Neural progenitor cell (in vitro differentiated cells): ENCODE measurements around the gene SMCO2. TPM values are rescaled to one million over a fixed set of nuclear protein-coding genes. Genes with fewer than 3 reads are reported as not detected.

Source experiments
- DNase-seq: peaks from one replicate; pipeline ENCODE4 v3.0.0-alpha.2; 2016; ENCODE audit warnings: low spot score
- H2AFZ ChIP-seq: fragments of 200-600 bp; sonication (generic); replicated peaks from 2 replicates; pipeline ENCODE4 v1.6.1; 2016; ENCODE audit warnings: antibody characterized with exemption
- H3F3A ChIP-seq: fragments of 200-600 bp; sonication (generic); 2 replicates; pipeline ENCODE4 v1.6.1; 2016; ENCODE audit warnings: antibody characterized with exemption, low read depth
- H3K27ac ChIP-seq: fragments of 200-600 bp; sonication (generic); 2 replicates; pipeline ENCODE4 v1.5.1; 2016; ENCODE audit warnings: mild to moderate bottlenecking
- H3K27me3 ChIP-seq: fragments of 200-600 bp; sonication (generic); 2 replicates; pipeline ENCODE4 v1.6.1; 2016; ENCODE audit warnings: mild to moderate bottlenecking, moderate library complexity
- H3K36me3 ChIP-seq: fragments of 200-600 bp; sonication (generic); 2 replicates; pipeline ENCODE4 v1.5.1; 2016
- H3K4me1 ChIP-seq: fragments of 200-600 bp; sonication (generic); 2 replicates; pipeline ENCODE4 v1.6.1; 2016; ENCODE audit warnings: mixed run types
- H3K4me2 ChIP-seq: fragments of 200-600 bp; sonication (generic); 2 replicates; pipeline ENCODE4 v1.6.1; 2016
- H3K4me3 ChIP-seq: fragments of 200-600 bp; sonication (generic); 2 replicates; pipeline ENCODE4 v1.5.1; 2016
- H3K79me2 ChIP-seq: fragments of 200-600 bp; sonication (generic); 2 replicates; pipeline ENCODE4 v1.6.1; 2016; ENCODE audit warnings: low read depth
- H3K9ac ChIP-seq: fragments of 200-600 bp; sonication (generic); 2 replicates; pipeline ENCODE4 v1.6.1; 2016
- H3K9me3 ChIP-seq: fragments of 200-600 bp; sonication (generic); 2 replicates; pipeline ENCODE4 v1.5.1; 2016; ENCODE audit warnings: low read depth
- H4K20me1 ChIP-seq: fragments of 200-600 bp; sonication (generic); 2 replicates; pipeline ENCODE4 v1.6.1; 2016; ENCODE audit warnings: low read depth
- H3K27ac Mint-ChIP-seq: 3 replicates; pipeline ENCODE4 v1.8.0; 2021; ENCODE audit warnings: mixed read lengths
- H3K27me3 Mint-ChIP-seq: 2 replicates; pipeline ENCODE4 v1.8.0; 2022; ENCODE audit warnings: low read depth, mild to moderate bottlenecking, inconsistent platforms, moderate library complexity, mixed read lengths; ENCODE audit not compliant: insufficient read depth
- H3K36me3 Mint-ChIP-seq: 3 replicates; pipeline ENCODE4 v1.8.0; 2021; ENCODE audit warnings: mixed read lengths
- H3K4me1 Mint-ChIP-seq: 3 replicates; pipeline ENCODE4 v1.8.0; 2021; ENCODE audit warnings: mixed read lengths
- H3K4me3 Mint-ChIP-seq: 3 replicates; pipeline ENCODE4 v1.8.0; 2021; ENCODE audit warnings: mild to moderate bottlenecking, moderate library complexity, mixed read lengths
- H3K9me3 Mint-ChIP-seq: 3 replicates; pipeline ENCODE4 v1.8.0; 2020; ENCODE audit warnings: mixed read lengths
- EZH2 ChIP-seq: fragments of 200-600 bp; sonication (generic); IDR thresholded peaks from 2 replicates; pipeline ENCODE4 v1.6.1; 2017; ENCODE audit warnings: antibody characterized with exemption, mild to moderate bottlenecking, moderate library complexity
- EZH2phosphoT487 ChIP-seq: fragments of 200-600 bp; sonication (generic); IDR thresholded peaks from 2 replicates; pipeline ENCODE4 v1.6.1; 2017; ENCODE audit warnings: antibody characterized with exemption
- total RNA-seq: library from RNA; depleted of rRNA; stranded (reverse); fragments of >200 nt; gene quantifications from 2 replicates; pipeline ENCODE4 v1.2.3, GENCODE V29; 2015; ENCODE audit warnings: low replicate concordance
- TF ChIP-seq, protein P1 (sequence below): fragments of 200-600 bp; sonication (generic); IDR thresholded peaks from 2 replicates; pipeline ENCODE4 v1.5.1; 2017; ENCODE audit warnings: antibody characterized with exemption, mild to moderate bottlenecking

Gene SMCO2
- total RNA-seq, 1 donor from 2014 or later, result not detected

DNA sequence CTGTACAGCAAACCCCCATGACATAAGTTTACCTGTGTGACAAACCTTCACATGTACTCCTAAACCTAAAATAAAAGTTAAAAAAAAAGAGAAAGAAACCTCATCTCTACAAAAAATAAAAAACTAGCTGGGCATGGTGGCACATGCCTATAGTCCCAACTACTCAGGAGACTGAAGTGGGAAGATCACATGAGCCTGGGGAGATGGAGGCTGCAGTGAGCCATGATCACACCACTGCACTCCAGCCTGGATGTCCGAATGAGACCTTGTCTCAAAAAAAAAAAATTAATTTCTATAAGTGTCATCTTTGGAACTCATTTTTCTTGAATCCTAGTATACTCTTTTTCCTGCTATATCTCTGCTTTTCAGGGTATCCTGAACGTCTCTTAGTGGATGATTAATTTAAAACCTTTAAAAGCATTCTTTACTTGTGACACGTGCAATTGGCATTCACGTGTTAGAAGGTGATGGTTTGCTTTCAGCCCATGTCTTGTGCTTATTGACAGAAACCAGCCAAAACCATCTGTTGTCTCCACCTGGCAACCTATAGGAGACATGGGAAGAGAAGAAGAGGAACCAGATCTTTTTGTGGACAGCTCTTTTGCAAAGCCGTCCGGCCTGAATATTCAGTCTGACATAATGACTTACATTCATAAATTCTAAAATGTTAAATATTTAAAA, 46.9 kb downstream of the SMCO2 start:
- Mint-ChIP-seq H3K27ac (no peak overlapping the region), H3K4me3 (no peak overlapping the region), H3K36me3 (no peaks in the 10 kb centered on the region), H3K4me1 (no peaks in the 10 kb centered on the region), H3K27me3 (peaks cover 8% of the 10 kb centered on the region), H3K9me3 (no peaks in the 10 kb centered on the region)
- TF ChIP-seq EZH2phosphoT487 (no peak), EZH2 (no peak)
- TF ChIP-seq, protein P1, sequence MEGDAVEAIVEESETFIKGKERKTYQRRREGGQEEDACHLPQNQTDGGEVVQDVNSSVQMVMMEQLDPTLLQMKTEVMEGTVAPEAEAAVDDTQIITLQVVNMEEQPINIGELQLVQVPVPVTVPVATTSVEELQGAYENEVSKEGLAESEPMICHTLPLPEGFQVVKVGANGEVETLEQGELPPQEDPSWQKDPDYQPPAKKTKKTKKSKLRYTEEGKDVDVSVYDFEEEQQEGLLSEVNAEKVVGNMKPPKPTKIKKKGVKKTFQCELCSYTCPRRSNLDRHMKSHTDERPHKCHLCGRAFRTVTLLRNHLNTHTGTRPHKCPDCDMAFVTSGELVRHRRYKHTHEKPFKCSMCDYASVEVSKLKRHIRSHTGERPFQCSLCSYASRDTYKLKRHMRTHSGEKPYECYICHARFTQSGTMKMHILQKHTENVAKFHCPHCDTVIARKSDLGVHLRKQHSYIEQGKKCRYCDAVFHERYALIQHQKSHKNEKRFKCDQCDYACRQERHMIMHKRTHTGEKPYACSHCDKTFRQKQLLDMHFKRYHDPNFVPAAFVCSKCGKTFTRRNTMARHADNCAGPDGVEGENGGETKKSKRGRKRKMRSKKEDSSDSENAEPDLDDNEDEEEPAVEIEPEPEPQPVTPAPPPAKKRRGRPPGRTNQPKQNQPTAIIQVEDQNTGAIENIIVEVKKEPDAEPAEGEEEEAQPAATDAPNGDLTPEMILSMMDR, result no peak
- H2AFZ ChIP-seq, result no peak overlapping the region
- H3K27ac ChIP-seq, result no peak overlapping the region
- no peaks in the 10 kb centered on the region for H3K36me3 ChIP-seq
- H4K20me1 ChIP-seq, result no peaks in the 10 kb centered on the region
- H3K4me3 ChIP-seq, result no peak overlapping the region
- H3K4me1 ChIP-seq, result no peaks in the 10 kb centered on the region
- H3K79me2 ChIP-seq, result no peaks in the 10 kb centered on the region
- no peak for DNase-seq
- H3F3A ChIP-seq, result no peaks in the 10 kb centered on the region
- H3K9me3 ChIP-seq, result no peaks in the 10 kb centered on the region
- no peaks in the 10 kb centered on the region for H3K27me3 ChIP-seq
- H3K4me2 ChIP-seq, result no peak overlapping the region
- no peak overlapping the region for H3K9ac ChIP-seq

DNA sequence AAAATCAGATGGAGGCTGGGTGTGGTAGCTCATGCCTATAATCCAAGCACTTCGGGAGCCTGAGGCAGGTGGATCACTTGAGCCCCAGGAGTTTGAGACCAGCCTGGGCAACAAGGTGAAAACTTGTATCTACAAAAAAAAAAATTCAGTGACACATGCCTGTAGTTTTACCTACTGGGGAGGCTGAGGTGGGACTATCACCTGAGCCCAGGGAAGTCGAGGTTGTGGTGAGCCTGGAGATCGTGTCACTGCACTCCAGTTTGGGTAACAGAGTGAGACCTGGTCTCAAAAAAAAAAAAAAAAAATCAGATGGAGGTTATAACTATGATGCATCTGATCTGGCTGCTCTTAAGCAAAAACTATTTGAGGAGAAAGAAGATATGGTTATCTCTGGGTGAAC, 50.9 kb downstream of the SMCO2 start:
- Histone ChIP-seq H3K9ac (no peak overlapping the region), H2AFZ (no peak overlapping the region), H3F3A (no peaks in the 10 kb centered on the region), H3K36me3 (no peaks in the 10 kb centered on the region), H3K27me3 (no peaks in the 10 kb centered on the region), H3K27ac (no peak overlapping the region), H4K20me1 (no peaks in the 10 kb centered on the region), H3K79me2 (no peaks in the 10 kb centered on the region), H3K4me3 (no peak overlapping the region), H3K4me2 (no peak overlapping the region), H3K4me1 (no peaks in the 10 kb centered on the region), H3K9me3 (no peaks in the 10 kb centered on the region)
- no peaks in the 10 kb centered on the region for H3K36me3 Mint-ChIP-seq
- TF ChIP-seq, protein P1, result no peak
- TF ChIP-seq EZH2phosphoT487 (no peak), EZH2 (no peak)
- no peaks in the 10 kb centered on the region for H3K9me3 Mint-ChIP-seq
- no peak for DNase-seq
- H3K4me1 Mint-ChIP-seq, result no peaks in the 10 kb centered on the region
- peaks cover 3% of the 10 kb centered on the region for H3K27me3 Mint-ChIP-seq
- no peak overlapping the region for H3K4me3 Mint-ChIP-seq
- H3K27ac Mint-ChIP-seq, result no peak overlapping the region

DNA sequence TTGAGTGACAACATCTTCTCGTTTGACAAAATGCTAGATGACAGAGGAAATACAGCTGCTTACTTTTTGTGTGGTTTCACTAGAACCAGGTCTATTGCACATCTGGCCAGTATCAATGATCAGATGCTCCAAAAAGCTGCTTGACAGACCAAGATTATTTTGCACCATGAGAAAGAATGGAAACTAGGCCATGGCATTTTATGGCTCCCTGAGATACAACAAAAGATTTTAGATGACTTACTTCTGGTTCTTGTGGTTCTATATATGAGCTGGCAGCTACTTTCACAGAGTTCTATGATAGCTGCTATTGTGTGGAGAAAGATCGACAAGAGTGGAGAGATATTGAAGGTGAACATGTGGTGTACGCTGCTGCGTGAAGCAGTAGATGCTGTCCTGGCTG, 51.6 kb downstream of the SMCO2 start:
- Histone ChIP-seq H3K36me3 (no peaks in the 10 kb centered on the region), H3K4me2 (no peak overlapping the region), H2AFZ (no peak overlapping the region), H3K4me3 (no peak overlapping the region), H3K4me1 (no peaks in the 10 kb centered on the region), H3K27me3 (no peaks in the 10 kb centered on the region), H3K9ac (no peak overlapping the region), H3F3A (no peaks in the 10 kb centered on the region), H3K27ac (no peak overlapping the region), H4K20me1 (no peaks in the 10 kb centered on the region), H3K9me3 (no peaks in the 10 kb centered on the region), H3K79me2 (no peaks in the 10 kb centered on the region)
- no peaks in the 10 kb centered on the region for H3K4me1 Mint-ChIP-seq
- no peaks in the 10 kb centered on the region for H3K9me3 Mint-ChIP-seq
- H3K36me3 Mint-ChIP-seq, result no peaks in the 10 kb centered on the region
- H3K27me3 Mint-ChIP-seq, result peaks cover 3% of the 10 kb centered on the region
- H3K27ac Mint-ChIP-seq, result no peak overlapping the region
- no peak overlapping the region for H3K4me3 Mint-ChIP-seq
- DNase-seq, result no peak
- TF ChIP-seq EZH2, result no peak
- TF ChIP-seq, protein P1, result no peak
- no peak for TF ChIP-seq EZH2phosphoT487
